GM13977 (cell line): Measurements from ENCODE around the gene GMNN.
"Not testable (repeated sequence)": the region's sequence is repeated elsewhere in the genome, so short reads cannot be mapped to it uniquely, and the experiment has no call there.

Source experiments
- DNase-seq: peaks from one replicate; pipeline ENCODE4 v3.0.0; 2012; ENCODE audit warnings: low spot score
- CTCF ChIP-seq: IDR thresholded peaks from 2 replicates; pipeline ENCODE4 v1.5.1; 2012; ENCODE audit warnings: mild to moderate bottlenecking, control low read depth; ENCODE audit not compliant: insufficient read depth; ENCODE audit errors: extremely low read depth, missing control alignments
- in situ Hi-C: fragments of 300-500 bp; cut with MboI; formaldehyde crosslinking; loops from one replicate; pipeline ENCODE4 v1.12.0; 2022; ENCODE audit warnings: low sequenced_read_pairs, low pct_unique_long_range_greater_than_20kb, mixed read lengths, inconsistent platforms; ENCODE audit not compliant: unreplicated experiment

The GMNN gene

DNA sequence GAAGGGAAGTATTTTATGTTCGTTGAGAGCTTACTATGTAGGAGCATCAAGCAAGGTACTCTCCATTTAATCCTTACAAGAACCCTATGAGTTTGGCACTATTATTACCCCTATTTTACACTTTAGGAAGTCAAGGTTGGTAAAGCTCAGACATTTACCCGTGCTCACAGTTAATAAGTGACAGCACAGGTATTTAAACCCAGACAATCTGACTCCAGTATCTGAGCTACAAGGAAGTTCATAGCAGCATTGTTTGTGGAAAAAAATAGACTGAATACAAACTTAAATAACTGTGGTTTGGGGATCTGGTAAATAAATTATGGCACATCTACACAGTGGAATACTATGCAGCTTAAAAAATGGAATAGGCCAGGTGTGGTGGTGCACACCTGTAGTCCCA, 21.2 kb upstream of the GMNN start:
- no peak for TF ChIP-seq CTCF
- DNase-seq = no peak
- in situ Hi-C loops = no loop called here

- in situ Hi-C loops, DNase-seq: not testable (repeated sequence)
Observed at GRCh38 chr6:24754378-24754777, 20.4 kb upstream of the GMNN start.

- in situ Hi-C loops = no loop called here
- no peak for TF ChIP-seq CTCF
Observed at GRCh38 chr6:24755279-24755678, 19.5 kb upstream of the GMNN start.

GRCh38 chr6:24757611-24758010, 17.1 kb upstream of the GMNN start:
- in situ Hi-C loops = no loop called here

More at GRCh38 chr6:24755279-24755678, 19.5 kb upstream of the GMNN start:
- no peak for DNase-seq

GRCh38 chr6:24759718-24760117, 15.0 kb upstream of the GMNN start:
- in situ Hi-C loops = loop anchor here (10.0 kb wide), 1 partner anchor 175 kb away; no protein-coding TSS in a partner anchor
- TF ChIP-seq CTCF = no peak
- DNase-seq = no peak

More at GRCh38 chr6:24757611-24758010, 17.1 kb upstream of the GMNN start:
- DNase-seq = no peak
- TF ChIP-seq CTCF = no peak

DNA sequence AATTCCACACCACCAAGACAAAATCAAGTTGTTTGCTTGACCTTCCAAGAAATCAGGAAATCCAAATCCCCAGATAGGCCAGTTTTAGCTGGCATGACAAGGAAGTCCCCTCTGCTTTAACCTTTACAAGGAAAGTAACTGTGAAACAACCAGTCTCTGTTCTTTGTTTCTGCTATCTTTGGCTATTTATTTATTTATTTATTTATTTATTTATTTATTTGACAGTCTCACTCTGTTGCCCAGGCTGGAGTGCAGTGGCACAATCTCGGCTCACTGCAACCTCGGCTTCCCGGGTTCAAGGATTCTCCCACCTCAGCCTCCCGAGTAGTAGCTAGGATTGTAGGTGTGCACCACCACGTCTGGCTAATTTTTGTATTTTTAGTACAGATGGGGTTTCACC, 14.5 kb upstream of the GMNN start:
- no peak for TF ChIP-seq CTCF
- no peak for DNase-seq
- in situ Hi-C loops = loop anchor here (10.0 kb wide), 1 partner anchor 175 kb away; no protein-coding TSS in a partner anchor

GRCh38 chr6:24761193-24761835, 13.4 kb upstream of the GMNN start:
- no peak for TF ChIP-seq CTCF
- in situ Hi-C loops = loop anchor here (10.0 kb wide), 1 partner anchor 177 kb away; no protein-coding TSS in a partner anchor
- no peak for DNase-seq
